Nephron progenitor cell (in vitro differentiated cells): Measurements from ENCODE around the gene ALKAL2.

ENCODE experiments used
- DNase-seq: peaks from one replicate; pipeline ENCODE4 v3.0.0; 2021
- H3K27ac Mint-ChIP-seq: 2 replicates; pipeline ENCODE4 v1.8.0; 2021; ENCODE audit warnings: mild to moderate bottlenecking, moderate library complexity, mixed read lengths
- H3K27me3 Mint-ChIP-seq: 2 replicates; pipeline ENCODE4 v1.8.0; 2021; ENCODE audit warnings: mild to moderate bottlenecking, low read depth, mixed read lengths; ENCODE audit not compliant: poor library complexity
- H3K36me3 Mint-ChIP-seq: 2 replicates; pipeline ENCODE4 v1.8.0; 2021; ENCODE audit warnings: low read depth, mixed read lengths
- H3K4me1 Mint-ChIP-seq: 2 replicates; pipeline ENCODE4 v1.8.0; 2021; ENCODE audit warnings: mixed read lengths
- H3K4me3 Mint-ChIP-seq: 2 replicates; pipeline ENCODE4 v1.8.0; 2021; ENCODE audit warnings: mild to moderate bottlenecking, moderate library complexity, mixed read lengths
- H3K9me3 Mint-ChIP-seq: 2 replicates; pipeline ENCODE4 v1.8.0; 2021; ENCODE audit warnings: mild to moderate bottlenecking, moderate library complexity, mixed read lengths
- CTCF ChIP-seq: fragments of 200-600 bp; sonication (generic); IDR thresholded peaks from 2 replicates; pipeline ENCODE4 v1.5.0; 2021; ENCODE audit warnings: antibody characterized with exemption

Gene ALKAL2

GRCh38 chr2:288758-289361 lies 969 bp upstream of the ALKAL2 start:
- DNase-seq = peak; percentile 25
- Mint-ChIP-seq H3K27ac (no peak overlapping the region), H3K36me3 (no peaks in the 10 kb centered on the region), H3K4me3 (peak overlapping the region; percentile 54), H3K9me3 (no peaks in the 10 kb centered on the region), H3K4me1 (peaks cover 11% of the 10 kb centered on the region), H3K27me3 (peaks cover 79% of the 10 kb centered on the region)
- no peak for TF ChIP-seq CTCF

GRCh38 chr2:287471-287885 lies 413 bp downstream of the ALKAL2 start:
- Mint-ChIP-seq H3K4me3 (peak overlapping the region; percentile 74), H3K9me3 (no peaks in the 10 kb centered on the region), H3K4me1 (peaks cover 11% of the 10 kb centered on the region), H3K27me3 (peaks cover 75% of the 10 kb centered on the region), H3K27ac (no peak overlapping the region), H3K36me3 (no peaks in the 10 kb centered on the region)
- DNase-seq = peak; percentile 50
- no peak for TF ChIP-seq CTCF

- Mint-ChIP-seq H3K4me3 (peak overlapping the region; percentile 74), H3K4me1 (peaks cover 11% of the 10 kb centered on the region), H3K27ac (no peak overlapping the region), H3K27me3 (peaks cover 69% of the 10 kb centered on the region), H3K36me3 (peaks cover 2% of the 10 kb centered on the region), H3K9me3 (no peaks in the 10 kb centered on the region)
- no peak for DNase-seq
- no peak for TF ChIP-seq CTCF
These were observed 1.0 kb downstream of the ALKAL2 start for GRCh38 chr2:286774-287392.

- TF ChIP-seq CTCF = no peak
- H3K27me3 Mint-ChIP-seq = peaks cover 63% of the 10 kb centered on the region
- peaks cover 11% of the 10 kb centered on the region for H3K4me1 Mint-ChIP-seq
- H3K9me3 Mint-ChIP-seq = no peaks in the 10 kb centered on the region
- DNase-seq = no peak
- no peak overlapping the region for H3K4me3 Mint-ChIP-seq
- peaks cover 10% of the 10 kb centered on the region for H3K36me3 Mint-ChIP-seq
- H3K27ac Mint-ChIP-seq = no peak overlapping the region
These were observed 1.9 kb downstream of the ALKAL2 start for GRCh38 chr2:286035-286434.

- H3K27ac Mint-ChIP-seq = no peak overlapping the region
- peaks cover 10% of the 10 kb centered on the region for H3K36me3 Mint-ChIP-seq
- TF ChIP-seq CTCF = no peak
- no peaks in the 10 kb centered on the region for H3K9me3 Mint-ChIP-seq
- DNase-seq = no peak
- peaks cover 58% of the 10 kb centered on the region for H3K27me3 Mint-ChIP-seq
- H3K4me3 Mint-ChIP-seq = no peak overlapping the region
- H3K4me1 Mint-ChIP-seq = peaks cover 11% of the 10 kb centered on the region
These were observed 2.4 kb downstream of the ALKAL2 start for GRCh38 chr2:285531-285930.

GRCh38 chr2:284896-285492 lies 2.9 kb downstream of the ALKAL2 start:
- no peak overlapping the region for H3K4me3 Mint-ChIP-seq
- no peak for DNase-seq
- peaks cover 12% of the 10 kb centered on the region for H3K36me3 Mint-ChIP-seq
- H3K4me1 Mint-ChIP-seq = peaks cover 11% of the 10 kb centered on the region
- H3K9me3 Mint-ChIP-seq = no peaks in the 10 kb centered on the region
- TF ChIP-seq CTCF = no peak
- no peak overlapping the region for H3K27ac Mint-ChIP-seq
- peaks cover 53% of the 10 kb centered on the region for H3K27me3 Mint-ChIP-seq
